Mesodermal cell (in vitro differentiated cells): ENCODE results near the gene ATXN1.

Experiments used
- H3K27ac ChIP-seq: 2 replicates; pipeline ENCODE4 v1.7.0; 2013; ENCODE audit warnings: mild to moderate bottlenecking, low read depth, low read length, moderate library complexity; ENCODE audit not compliant: severe bottlenecking
- H3K36me3 ChIP-seq: 2 replicates; pipeline ENCODE4 v1.7.1; 2013; ENCODE audit warnings: mild to moderate bottlenecking, low read length, moderate library complexity; ENCODE audit not compliant: control insufficient read depth, insufficient read depth
- H3K4me1 ChIP-seq: one replicate; pipeline ENCODE4 v1.7.1; 2013; ENCODE audit warnings: mild to moderate bottlenecking, low read length; ENCODE audit not compliant: insufficient read depth, control insufficient read depth, poor library complexity, severe bottlenecking
- H3K4me3 ChIP-seq: 2 replicates; pipeline ENCODE4 v1.7.0; 2013; ENCODE audit warnings: low read length, control low read depth, mild to moderate bottlenecking; ENCODE audit not compliant: insufficient read depth, poor library complexity, severe bottlenecking; ENCODE audit errors: extremely low read depth
- H3K9me3 ChIP-seq: 2 replicates; pipeline ENCODE4 v1.7.1; 2013; ENCODE audit warnings: mild to moderate bottlenecking, low read length, moderate library complexity; ENCODE audit not compliant: control insufficient read depth
- WGBS, 2 experiments: methylation state at CpG; one replicate each; pipeline ENCODE4 v1.1.5; 2013; ENCODE audit warnings: missing lambda C conversion rate in 2 of 2; ENCODE audit not compliant: insufficient coverage in 2 of 2; 5-methylcytosine and 5-hydroxymethylcytosine counted together

The ATXN1 gene

DNA sequence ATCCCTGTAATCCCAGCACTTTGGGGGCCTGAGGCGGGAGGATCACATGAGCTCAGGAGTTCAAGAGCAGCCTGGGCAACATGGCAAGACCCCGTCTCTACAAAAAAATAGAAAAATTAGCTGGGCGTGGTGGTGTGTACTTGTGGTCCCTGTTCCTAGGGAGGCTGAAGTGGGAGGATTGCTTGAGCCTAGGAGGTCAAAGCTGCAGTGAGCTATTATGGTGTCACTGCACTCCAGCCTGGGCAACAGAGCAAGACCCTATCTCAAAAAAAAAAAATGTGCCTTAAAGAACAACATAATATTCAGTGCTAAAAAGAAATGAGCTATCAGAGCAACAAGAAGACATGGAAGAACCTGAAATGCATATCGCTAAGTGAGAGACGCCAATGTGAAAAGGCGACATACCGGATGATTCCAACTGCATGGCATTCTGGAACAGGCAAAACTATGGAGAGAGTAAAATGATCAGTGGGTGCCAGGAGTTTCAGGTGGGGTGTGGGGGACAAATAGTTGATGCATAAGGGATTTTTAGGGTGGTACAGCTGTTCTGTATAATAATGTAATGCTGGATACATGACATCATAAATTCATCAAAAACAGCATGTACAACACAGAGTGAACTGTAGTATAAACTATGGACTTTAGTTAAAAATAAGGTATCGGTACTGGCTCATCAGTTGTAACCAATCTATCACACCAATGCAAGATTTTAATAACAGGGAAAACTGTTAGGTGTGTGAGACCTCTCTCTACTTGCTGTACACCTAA, 442.1 kb downstream of the ATXN1 start:
- Histone ChIP-seq H3K4me3 (no peak overlapping the region), H3K36me3 (no peaks in the 10 kb centered on the region), H3K9me3 (no peaks in the 10 kb centered on the region), H3K4me1 (peaks cover 40% of the 10 kb centered on the region), H3K27ac (peak overlapping the region; percentile 94)
- 98 to 100% methylated on average over 7 of the region's 8 CpGs for WGBS, 2 experiments

DNA sequence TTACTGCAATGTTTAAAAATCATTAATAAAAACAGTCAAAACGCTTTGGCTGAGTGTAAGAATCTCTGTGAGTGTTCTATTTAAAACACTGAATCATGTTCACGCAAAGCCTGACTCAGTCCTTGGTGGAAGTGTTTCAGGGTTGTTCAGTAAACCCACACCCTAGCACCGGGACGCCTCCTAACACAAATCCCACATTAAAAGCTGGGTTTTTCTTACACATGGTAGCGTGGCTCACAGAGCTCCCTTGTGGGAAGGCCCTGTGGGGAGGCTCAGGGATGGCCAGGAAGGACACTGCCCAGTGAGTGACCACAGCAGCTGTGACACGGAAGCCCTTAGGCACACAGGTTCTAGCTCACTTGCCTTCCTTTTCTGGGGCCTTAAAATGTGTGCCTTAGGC, 442.7 kb downstream of the ATXN1 start:
- peak overlapping the region; percentile 19 for H3K27ac ChIP-seq
- 89 to 90% methylated on average over 2 to 3 of the region's 6 CpGs for WGBS, 2 experiments

DNA sequence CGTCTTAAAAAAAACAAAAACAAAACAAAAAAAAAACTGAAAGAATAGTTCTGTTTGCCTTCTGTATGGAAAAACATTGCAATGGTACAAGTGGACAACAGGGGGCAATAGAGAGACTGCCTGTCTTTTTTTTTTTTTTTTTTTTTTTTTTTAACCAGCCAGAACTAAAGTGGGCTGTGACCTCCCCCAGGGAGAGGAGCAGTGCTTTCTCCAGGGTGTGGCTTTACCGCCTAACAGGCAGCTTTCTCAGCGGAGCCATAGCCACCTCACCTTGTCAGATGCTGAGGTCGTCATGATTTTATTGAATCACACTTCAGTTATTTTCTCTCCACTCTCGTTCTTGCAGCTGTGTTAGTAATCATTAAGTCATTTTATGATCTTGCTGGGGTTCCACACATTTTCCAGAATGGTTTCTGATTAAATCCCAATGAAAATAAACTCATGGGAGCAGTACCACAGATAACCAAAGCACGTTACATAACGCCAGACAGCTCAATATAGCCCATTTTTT, 444.5 kb downstream of the ATXN1 start:
- H3K9me3 ChIP-seq: no peaks in the 10 kb centered on the region
- H3K4me3 ChIP-seq: no peak overlapping the region
- H3K27ac ChIP-seq: no peak overlapping the region
- WGBS, 2 experiments: 57 to 100% methylated on average over 2 to 5 of the region's 7 CpGs
- no peaks in the 10 kb centered on the region for H3K36me3 ChIP-seq
- peaks cover 24% of the 10 kb centered on the region for H3K4me1 ChIP-seq

More for the DNA sequence above, 442.7 kb downstream of the ATXN1 start:
- Histone ChIP-seq H3K36me3 (no peaks in the 10 kb centered on the region), H3K4me1 (peaks cover 38% of the 10 kb centered on the region), H3K9me3 (no peaks in the 10 kb centered on the region), H3K4me3 (no peak overlapping the region)

DNA sequence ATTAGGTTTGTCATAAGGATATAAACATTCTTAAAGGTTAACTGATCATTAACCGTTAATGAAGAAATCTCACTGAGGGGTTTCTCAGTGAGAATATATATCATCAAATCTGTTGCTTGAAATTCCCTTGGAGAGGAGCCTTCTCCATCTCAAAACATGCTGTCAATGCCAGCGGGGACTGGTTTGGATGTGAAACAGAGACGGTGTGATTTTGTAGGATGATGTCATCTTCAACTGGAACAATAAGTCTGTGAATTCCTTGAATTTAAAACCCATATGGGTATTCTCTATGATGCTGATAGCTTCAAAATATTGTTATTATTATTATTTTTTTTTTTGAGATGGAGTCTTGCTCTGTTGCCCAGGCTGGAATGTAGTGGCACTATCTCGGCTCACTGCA, 447.0 kb downstream of the ATXN1 start:
- H3K27ac ChIP-seq: no peak overlapping the region
- WGBS, 2 experiments: 100% methylated on average over 1 of the region's 4 CpGs
- peaks cover 5% of the 10 kb centered on the region for H3K4me1 ChIP-seq
- no peaks in the 10 kb centered on the region for H3K36me3 ChIP-seq
- no peaks in the 10 kb centered on the region for H3K9me3 ChIP-seq
- no peak overlapping the region for H3K4me3 ChIP-seq

DNA sequence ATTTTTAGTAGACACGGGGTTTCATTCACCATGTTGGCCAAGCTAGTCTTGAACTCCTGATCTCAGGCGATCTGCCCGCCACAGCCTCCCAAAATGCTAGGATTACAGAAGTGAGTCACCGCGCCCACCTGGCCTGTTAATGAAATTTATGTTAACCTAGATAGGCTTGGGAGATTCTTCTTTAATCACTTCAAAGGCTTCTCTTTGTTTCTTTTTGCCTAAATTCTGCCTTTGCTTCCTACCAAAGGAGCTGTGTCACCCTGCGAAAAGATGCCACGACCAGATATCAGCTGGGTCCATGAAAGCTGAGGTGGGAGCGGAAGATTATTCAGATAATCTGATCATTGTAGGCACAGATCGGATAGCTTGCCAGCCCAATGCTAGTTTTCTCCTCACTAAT, 447.5 kb downstream of the ATXN1 start:
- Histone ChIP-seq H3K4me3 (no peak overlapping the region), H3K27ac (no peak overlapping the region), H3K4me1 (peaks cover 1% of the 10 kb centered on the region), H3K36me3 (no peaks in the 10 kb centered on the region), H3K9me3 (no peaks in the 10 kb centered on the region)
- 95 to 99% methylated on average over 6 to 8 of the region's 9 CpGs for WGBS, 2 experiments

DNA sequence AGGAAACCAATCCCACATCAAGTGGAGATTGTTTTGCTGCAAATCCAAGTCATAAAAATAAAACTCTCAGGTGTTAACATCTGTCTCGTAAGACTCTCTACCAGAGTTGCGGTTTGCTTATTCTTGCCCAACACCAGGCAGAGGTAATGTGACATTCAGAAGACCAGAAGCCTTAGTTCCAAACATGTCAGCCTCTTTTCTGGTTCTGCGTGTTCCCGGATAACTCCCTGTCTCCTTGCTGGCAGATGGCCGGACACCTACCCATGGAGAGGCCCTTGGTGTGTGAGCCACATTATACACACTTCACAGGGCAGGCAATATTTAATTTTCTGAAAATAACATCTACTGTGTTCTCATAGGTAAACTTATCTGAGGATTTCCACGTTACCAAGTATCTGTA, 449.5 kb downstream of the ATXN1 start:
- H3K9me3 ChIP-seq: no peaks in the 10 kb centered on the region
- WGBS, 2 experiments: 92 to 93% methylated on average over 5 of the region's 6 CpGs
- H3K4me3 ChIP-seq: no peak overlapping the region
- H3K4me1 ChIP-seq: no peaks in the 10 kb centered on the region
- no peaks in the 10 kb centered on the region for H3K36me3 ChIP-seq
- no peak overlapping the region for H3K27ac ChIP-seq

DNA sequence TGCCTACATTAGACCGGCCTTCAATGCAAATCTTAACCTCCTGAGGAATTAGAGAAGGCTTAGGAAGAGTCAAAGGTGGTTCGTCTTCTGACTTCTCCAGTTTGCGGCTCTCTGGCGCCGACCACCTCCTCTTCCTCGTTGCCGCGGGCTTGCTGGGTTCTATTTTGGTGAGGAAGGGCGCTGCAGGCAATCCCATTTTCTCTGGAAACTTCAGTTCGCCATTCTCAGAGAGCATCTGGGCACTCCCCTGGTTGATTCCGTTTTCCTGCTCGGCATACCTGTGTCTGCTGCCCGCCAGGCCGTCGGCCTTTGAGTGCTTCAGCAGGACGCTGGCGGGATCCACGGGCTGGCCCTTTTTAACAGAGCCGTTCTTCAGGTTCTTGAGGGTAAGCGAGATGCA, 454.9 kb downstream of the ATXN1 start:
- Histone ChIP-seq H3K4me3 (no peak overlapping the region), H3K36me3 (no peaks in the 10 kb centered on the region), H3K27ac (no peak overlapping the region), H3K4me1 (no peaks in the 10 kb centered on the region), H3K9me3 (no peaks in the 10 kb centered on the region)
- 94 to 95% methylated on average over 18 to 19 of the region's 20 CpGs for WGBS, 2 experiments

DNA sequence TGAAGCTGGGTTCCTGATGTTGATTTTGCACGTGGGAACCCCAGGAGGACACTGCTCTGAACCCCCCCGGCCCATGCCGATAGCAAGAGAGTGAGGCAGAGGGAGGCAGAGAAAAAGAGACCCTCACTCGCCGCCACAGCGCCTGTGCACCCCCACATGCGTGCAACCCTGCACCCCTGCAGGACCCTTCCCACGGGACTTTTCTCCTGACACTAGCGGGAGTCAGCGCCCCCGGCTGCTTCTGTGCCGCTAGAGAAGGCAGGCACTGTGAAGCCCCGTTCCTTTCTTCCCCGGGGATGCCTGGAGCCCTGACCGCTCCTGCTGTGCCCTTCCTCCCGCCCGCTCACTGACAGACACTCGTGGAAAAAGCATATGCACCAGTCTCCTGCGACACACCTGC, 455.5 kb downstream of the ATXN1 start:
- Histone ChIP-seq H3K9me3 (no peaks in the 10 kb centered on the region), H3K4me1 (no peaks in the 10 kb centered on the region), H3K4me3 (no peak overlapping the region), H3K36me3 (no peaks in the 10 kb centered on the region), H3K27ac (no peak overlapping the region)
- whole genome bisulfite sequencing, 2 experiments: 81 to 83% methylated on average over 13 to 14 of the region's 19 CpGs

DNA sequence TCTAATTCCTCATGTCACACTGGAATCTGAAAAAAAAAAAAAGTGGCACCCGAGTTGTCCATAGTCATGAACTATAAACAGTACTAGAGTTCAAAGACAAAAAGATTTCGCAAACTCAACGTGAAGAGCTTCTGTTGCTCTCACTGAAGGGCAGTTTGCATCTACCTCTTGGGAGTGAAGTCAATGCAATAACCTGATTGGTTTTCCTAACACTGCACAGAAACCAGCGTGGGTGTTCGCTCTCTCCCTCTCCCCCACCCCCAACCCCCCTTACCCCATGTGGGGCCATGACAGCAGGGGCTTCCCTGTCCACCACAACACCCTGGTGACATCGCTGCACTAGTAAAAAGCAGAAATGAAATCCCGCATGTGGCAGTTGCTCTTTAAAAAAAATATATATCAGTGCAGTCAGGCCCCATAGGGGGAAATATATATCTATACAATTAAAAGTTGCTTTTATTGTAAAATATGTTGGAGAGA, 456.0 kb downstream of the ATXN1 start:
- Histone ChIP-seq H3K4me1 (no peaks in the 10 kb centered on the region), H3K27ac (no peak overlapping the region), H3K36me3 (no peaks in the 10 kb centered on the region), H3K9me3 (no peaks in the 10 kb centered on the region), H3K4me3 (no peak overlapping the region)
- 75 to 77% methylated on average over 3 to 4 of the region's 7 CpGs for WGBS, 2 experiments

DNA sequence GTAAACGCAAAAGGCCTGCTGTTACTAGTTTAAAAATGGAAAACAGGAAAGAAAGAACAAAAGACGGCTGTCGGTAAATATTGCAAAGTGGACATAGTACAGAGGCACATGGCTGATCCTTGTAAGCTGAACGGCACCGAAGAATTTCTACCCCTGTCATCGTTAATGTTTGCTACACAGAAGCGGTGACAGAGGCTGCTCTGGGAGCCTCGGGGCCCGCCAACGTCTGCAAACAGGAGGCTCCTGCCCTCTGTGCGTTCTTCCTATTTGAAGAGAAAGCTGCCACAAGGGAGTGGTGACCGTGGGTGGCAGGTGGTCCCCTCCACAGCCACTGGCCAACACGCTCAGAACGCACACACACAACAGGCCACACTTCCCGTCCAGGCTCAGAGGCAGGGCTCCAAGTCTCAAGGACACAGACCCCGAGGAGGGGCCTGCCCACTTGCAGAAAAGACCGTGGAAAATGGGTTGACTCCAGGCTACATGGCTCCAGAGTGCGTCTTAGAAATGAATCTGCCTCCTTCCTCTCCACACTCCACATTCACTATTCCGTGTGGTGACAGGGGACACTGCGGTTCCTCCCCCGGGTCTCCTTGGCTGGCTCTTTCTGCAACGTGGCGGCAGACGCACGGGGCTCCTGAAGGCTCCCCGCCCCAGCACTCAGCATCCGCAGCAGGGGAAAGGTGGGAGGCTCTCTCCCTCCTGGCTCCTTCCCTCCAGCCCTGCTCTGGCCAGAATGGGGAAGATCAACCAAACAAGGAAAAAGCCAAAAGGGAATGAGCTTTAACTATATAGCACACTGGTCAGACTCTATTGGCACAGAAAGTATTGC, 458.3 kb downstream of the ATXN1 start:
- Histone ChIP-seq H3K4me1 (no peaks in the 10 kb centered on the region), H3K4me3 (no peak overlapping the region), H3K36me3 (peaks cover 4% of the 10 kb centered on the region), H3K9me3 (no peaks in the 10 kb centered on the region), H3K27ac (no peak overlapping the region)
- WGBS, 2 experiments: 78 to 79% methylated on average over 18 to 21 of the region's 27 CpGs
